Fibroblast of skin of back (primary cell): ENCODE measurements around the gene COL6A3. TPM values are rescaled to one million over a fixed set of nuclear protein-coding genes. Genes with fewer than 3 reads are reported as not detected.
A peak's percentile ranks its signal among the peaks of the same experiment; 100 is the strongest.

Experiments used
- DNase-seq: peaks from one replicate; pipeline ENCODE4 v3.0.0-alpha.2; 2013
- polyA plus RNA-seq, 2 experiments: library from polyadenylated mRNA; unstranded; fragments of 120-200 nt; gene quantifications; one replicate each; pipeline ENCODE4 v1.2.1, GENCODE V29; 2013; ENCODE audit not compliant: insufficient read length in 2 of 2

COL6A3 gene
- polyA plus RNA-seq (2013, experiment 1 of 2; ENCODE audit: insufficient read length): 1,549 TPM
- 1,486 TPM for polyA plus RNA-seq (2013, experiment 2 of 2; ENCODE audit: insufficient read length)

- peak; percentile 97 for DNase-seq
Measured at GRCh38 chr2:237413777-237414661, at the start of gene COL6A3. COL6A3 (minus strand) TSS chr2:237414164; CDS start chr2:237396817, 17,347 bp downstream.

DNA sequence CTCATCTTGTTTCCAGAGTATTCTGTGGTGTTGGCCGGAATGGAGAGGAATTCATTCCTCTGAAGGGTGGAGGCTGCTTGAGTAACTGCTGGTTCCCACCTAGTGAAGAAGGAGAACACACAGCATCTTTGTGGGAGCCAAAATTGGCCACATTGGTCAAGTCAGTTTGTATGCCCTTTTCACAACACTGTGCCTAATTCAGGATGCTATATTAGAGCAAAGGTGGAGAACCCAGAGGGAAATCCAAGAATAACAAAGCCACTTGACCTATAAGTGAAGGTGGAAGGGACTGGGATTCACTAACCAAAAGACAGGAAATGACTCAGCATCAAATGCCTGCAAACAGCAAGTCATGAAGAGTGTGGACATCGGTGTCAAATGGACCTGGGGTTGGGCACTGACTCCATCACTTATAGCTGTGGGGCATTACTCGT lies 45.8 kb upstream of the COL6A3 start:
- DNase-seq: peak; percentile 88

- DNase-seq: peak; percentile 37
Measured at GRCh38 chr2:237459226-237459625, 45.3 kb upstream of the COL6A3 start.

DNA sequence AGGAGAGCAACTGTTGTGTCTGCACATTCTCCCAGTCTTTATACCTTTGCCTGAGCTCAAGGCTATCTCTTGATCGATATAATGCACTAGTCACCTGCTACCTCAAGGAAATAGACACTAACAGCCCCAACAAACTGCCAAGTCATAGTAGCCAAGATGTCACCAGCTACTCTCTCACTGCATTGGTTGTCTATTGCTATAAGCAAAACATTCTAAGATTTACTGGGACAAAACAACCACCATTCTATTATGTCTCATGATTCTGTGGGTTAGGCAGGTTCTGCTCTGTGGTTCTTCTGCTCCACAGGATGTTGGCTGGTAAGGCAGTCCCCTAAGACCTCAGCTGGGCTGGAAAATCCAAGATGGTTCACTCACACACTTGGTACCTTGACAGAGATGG lies 44.6 kb upstream of the COL6A3 start:
- DNase-seq: no peak

DNA sequence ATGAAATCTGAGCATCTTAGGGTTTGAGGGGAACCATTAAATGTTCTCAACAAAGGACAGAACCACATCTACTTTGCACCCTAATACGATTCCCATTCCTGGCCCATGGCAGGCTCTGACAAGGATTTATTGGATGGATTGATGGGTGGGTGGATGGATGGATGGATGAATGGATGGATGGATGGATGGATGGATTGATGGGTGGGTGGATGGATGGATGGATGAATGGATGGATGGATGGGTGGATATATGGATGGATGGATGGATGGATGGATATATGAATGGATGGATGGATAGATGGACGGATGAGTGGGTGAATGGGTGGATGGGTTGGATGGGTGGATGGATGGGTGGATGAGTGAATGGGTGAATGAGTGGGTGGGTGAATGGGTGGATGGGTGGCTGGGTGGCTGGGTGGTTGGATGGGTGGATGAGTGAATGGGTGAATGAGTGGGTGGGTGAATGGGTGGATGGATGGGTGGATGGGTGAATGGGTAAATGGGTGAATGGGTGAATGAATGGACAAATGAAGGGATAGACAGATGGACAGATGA lies 43.5 kb upstream of the COL6A3 start:
- no peak for DNase-seq

GRCh38 chr2:237456200-237456843 lies 42.4 kb upstream of the COL6A3 start:
- DNase-seq: peak; percentile 96

DNA sequence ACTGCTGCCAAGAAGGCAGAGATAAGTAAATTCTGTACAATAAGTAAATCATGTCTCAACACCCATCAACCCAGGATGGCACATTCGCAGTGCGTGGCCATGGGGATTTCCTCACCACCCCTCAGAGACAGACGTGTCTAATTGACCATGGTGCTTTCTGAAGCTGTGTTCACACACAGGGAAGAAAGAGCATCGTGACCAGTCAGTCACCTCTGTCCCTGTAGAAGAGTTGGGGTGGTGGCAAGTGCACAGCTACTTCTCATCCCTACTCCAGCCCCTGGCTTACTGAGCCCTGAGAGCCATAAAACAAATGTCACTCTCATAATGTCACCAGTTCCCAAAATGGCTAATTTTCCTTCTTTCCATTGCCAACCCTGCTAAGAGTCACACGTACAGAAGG lies 41.8 kb upstream of the COL6A3 start:
- DNase-seq: no peak

GRCh38 chr2:237453671-237454070 lies 39.7 kb upstream of the COL6A3 start:
- DNase-seq: no peak

DNA sequence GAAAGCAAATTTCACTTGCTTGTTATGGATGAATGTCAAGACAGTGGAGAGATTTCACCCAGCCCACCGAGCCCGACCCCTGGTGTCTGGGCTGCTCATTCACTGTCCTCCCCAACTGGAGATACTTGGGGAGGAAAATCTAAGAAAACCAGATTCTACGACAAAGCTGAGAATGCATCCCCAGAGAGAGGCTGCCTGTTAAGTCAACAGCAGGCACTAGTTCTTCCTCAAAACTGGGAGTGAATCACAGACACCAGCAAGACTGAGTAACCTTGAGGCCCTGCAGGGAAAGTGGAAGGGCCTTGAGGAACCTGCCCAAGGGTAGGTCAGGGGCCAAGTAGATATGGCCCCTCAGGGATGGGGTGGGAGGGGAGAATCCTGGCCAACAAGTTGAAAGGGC lies 38.9 kb upstream of the COL6A3 start:
- peak; percentile 84 for DNase-seq

DNA sequence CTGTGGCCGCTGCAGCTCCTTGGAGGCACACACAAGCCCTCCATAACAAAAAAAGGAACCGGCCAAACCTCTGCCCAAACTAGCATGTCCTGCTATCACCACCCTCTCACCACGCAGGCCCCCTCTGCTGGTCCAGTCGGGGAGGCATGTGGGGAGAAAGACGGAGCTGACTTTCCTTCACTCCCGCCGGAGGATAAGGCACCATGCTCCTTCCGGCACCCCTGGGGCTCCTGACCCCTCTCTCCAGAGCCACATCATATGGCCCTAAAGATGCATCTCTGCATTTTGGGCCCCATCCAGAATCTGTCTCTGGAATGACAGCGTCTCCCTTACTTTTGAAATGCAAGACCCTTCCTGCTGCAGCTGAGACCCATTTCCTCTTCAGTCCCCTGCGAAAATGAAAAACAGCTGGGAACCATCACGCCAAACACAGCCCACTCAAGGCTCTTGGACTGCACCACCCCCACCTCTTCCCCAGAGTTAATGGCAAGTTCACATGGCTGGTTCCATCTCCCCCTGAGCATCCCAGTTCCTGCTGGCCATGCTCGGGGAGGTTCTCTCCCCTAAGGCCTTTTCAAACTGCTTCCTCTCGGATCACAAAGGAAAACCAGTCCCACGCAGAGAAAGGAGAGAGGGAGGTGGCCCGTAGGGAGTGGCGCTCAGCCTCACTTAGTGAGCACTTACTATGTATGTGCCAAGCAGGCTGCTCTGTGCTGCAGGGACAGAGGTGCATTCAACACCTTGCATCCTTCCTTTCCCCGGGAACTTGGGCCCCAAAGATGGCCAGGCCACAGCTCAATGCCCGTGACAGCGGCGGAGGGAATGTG lies 37.9 kb upstream of the COL6A3 start:
- DNase-seq: peak; percentile 69

DNA sequence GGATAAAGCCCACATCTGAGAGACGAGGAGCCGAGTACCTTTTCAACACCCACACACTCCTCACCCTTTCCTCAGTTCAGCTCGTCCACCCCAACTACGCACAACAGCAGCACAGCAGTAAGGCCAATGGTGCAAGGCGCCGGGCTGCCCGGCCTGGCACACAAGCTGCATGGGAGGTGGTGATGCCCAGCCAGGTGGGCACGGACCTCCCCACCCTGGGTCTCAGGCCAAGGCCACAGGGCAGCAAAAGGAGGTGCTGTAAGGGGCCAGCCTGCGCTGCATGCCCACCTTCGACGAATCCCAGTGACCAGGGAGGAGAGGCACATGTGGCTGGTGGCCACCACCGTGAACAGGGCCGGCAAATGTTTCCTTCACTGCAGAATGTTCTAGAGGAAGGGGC lies 36.6 kb upstream of the COL6A3 start:
- no peak for DNase-seq

DNA sequence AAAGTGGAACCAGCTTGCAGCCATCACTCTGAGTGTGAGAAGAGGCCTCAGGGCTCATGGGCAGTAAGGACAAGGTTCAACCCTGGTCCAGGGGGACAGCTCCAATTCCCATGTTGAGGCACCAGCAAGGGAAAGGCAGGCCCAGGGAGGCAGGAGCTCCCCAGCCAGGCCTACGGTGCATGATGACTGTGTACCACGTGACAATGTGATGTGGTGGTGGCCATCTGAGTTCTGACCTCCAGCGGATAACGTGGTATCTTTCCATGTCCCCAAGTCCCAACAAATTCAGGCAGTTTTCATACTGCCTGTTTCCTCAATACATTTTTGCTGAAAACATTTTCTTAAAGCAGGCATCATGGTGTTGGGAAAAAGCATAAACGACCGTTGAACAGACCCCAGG lies 36.1 kb upstream of the COL6A3 start:
- DNase-seq: no peak

DNA sequence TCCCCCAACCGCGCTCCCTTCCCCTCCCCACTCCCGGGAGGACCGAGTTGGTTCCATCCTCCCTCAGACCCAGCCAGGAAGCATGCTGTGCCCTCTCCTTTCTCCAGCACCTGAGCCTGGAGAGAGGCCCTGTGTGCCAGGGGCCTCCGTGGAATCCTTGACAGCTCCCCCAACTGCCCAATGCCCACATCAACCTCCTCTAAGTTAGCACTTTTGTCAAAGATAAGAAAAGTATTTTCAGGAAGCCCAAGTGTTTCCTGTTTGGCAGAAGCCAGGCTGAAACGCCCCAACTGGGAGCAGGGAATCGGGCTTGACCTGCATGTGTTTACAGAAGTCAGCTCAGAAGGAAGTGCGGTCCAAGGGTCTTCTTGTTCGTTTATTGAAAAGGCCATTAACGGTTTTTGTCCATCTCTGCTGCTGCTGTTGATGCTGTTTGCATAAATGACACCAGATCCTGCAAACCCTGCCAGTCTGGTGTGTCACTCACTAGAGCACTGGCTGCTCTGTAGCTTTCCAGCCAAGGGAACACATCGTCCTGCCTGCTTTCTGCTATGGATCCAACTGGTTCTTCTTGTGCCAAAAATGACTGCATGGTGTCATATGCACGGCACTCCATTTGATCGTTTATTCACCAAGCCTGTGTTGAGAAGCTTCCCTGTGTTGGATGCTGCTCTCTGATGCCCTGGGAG lies 35.4 kb upstream of the COL6A3 start:
- DNase-seq: no peak

- no peak for DNase-seq
Measured at GRCh38 chr2:237448626-237449025, 34.7 kb upstream of the COL6A3 start.

DNA sequence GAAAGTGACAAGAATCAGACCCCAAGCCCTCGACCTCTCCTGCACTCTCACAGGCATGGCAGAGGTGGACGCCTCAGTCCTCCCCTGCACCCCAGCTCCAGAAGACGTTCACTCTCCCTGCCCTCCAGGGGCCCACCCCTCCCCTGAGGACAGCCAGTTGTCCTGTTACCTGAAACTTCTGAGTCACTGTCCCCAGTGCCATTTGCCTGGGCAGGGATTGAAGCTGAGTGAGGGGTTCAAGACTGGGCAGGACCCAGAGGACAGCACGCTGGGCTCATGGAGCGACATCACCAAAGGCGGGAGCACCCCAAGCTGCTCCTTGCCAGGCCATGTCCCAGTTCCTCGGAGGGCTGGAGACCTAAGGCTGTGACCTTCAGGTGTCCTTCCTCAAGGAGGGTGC lies 34.2 kb upstream of the COL6A3 start:
- DNase-seq: no peak

DNA sequence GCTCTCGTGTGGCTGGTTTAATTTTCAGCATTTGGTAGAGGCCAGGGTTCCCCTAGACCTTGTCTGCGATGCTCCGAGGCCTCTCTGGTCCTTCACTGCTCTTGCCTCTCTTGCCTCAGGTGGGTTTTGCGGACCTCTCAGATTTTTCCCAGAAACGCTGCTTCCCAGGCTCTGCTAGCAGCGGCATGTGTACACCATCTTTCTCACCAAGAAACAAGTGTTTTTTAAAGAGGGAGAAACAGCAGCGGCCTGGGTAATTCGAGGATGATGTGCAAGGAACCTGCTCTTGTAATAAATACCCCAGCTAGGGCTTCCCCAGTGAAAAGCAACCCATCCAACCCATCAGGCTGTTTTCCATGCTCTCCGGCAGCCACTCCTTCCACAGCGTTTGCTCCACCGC lies 33.5 kb upstream of the COL6A3 start:
- no peak for DNase-seq

DNA sequence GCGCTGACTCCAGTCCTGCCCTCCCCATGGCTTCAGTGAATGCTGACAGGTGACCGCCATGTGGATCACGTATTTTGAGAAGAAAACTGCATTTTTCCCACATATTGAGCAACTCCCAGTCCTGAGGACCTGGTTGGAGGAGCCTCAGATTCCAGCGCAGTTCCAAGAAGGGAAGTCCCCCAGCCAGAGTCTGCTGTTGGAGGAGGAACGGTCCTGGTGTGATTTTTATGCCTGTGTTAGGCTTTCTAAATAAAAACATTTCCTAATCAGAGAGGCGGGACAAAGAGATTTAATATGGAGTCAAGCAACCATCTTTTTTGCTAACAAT lies 32.3 kb upstream of the COL6A3 start:
- DNase-seq: no peak

- DNase-seq: no peak
Measured at GRCh38 chr2:237445611-237446337, 31.8 kb upstream of the COL6A3 start.

- no peak for DNase-seq
Measured at GRCh38 chr2:237444071-237444470, 30.1 kb upstream of the COL6A3 start.

- DNase-seq: peak; percentile 60
Measured at GRCh38 chr2:237441605-237442274, 27.8 kb upstream of the COL6A3 start.

DNA sequence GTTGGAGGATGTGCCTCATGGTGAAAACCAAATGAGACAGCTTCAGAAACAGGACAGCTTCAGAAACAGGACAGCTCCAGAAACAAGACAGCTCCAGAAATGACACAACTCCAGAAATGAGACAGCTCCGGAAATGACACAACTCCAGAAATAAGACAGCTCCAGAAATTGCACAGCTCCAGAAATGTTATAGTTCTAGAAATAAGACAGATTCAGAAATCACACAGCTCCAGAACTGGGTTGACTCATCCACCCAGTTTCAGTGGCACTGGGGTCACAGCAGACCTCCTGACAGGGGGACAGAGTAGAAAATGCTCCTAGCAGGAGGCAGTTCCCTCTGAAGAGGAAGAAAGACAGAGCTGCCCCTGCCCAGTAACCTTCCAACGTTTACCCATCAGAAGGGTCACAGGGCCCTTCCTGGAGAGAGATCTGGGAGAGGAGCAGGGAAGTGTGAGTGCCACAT lies 26.9 kb upstream of the COL6A3 start:
- peak; percentile 55 for DNase-seq
